Measurements from ENCODE around the gene HBA1.

HBA1 gene

DNA sequence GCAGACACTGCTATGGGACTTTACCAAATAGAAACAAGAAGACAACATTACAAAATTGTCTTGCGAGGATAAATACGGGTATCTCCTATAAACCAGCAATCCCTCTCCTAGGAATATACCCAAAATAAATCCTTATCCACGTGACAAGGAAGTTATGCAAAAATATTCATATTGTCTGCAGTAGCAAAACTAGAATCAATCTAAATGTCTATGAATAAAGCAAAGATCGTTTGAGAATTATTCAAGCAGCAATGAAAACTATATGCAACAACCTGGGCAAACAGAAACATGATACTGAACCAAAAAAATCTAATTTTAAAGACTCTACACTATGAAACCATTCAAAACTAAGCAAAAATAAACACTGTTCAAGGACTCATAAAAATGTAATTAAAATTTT is 43.5 kb downstream of the HBA1 start:
- TF ChIP-seq, protein P1, sequence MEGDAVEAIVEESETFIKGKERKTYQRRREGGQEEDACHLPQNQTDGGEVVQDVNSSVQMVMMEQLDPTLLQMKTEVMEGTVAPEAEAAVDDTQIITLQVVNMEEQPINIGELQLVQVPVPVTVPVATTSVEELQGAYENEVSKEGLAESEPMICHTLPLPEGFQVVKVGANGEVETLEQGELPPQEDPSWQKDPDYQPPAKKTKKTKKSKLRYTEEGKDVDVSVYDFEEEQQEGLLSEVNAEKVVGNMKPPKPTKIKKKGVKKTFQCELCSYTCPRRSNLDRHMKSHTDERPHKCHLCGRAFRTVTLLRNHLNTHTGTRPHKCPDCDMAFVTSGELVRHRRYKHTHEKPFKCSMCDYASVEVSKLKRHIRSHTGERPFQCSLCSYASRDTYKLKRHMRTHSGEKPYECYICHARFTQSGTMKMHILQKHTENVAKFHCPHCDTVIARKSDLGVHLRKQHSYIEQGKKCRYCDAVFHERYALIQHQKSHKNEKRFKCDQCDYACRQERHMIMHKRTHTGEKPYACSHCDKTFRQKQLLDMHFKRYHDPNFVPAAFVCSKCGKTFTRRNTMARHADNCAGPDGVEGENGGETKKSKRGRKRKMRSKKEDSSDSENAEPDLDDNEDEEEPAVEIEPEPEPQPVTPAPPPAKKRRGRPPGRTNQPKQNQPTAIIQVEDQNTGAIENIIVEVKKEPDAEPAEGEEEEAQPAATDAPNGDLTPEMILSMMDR (IDR thresholded peaks at IDR 0.05) = no peak
